HG03575 (cell line): ENCODE measurements around the gene AGAP2.

ENCODE experiments used
- ATAC-seq: cut with Tn5 transposase; IDR thresholded peaks from one replicate; pipeline ENCODE4 v1.9.1; 2021; ENCODE audit not compliant: unreplicated experiment, insufficient number of reproducible peaks, low FRiP score; ENCODE audit errors: extremely low read depth

Gene AGAP2

GRCh38 chr12:57740656-57741412 is 2.3 kb upstream of the AGAP2 start:
- no peak for ATAC-seq

- ATAC-seq: no peak
Measured at GRCh38 chr12:57739914-57740538, 1.5 kb upstream of the AGAP2 start.

GRCh38 chr12:57739387-57739786 is 845 bp upstream of the AGAP2 start:
- ATAC-seq: no peak

- no peak for ATAC-seq
Measured at GRCh38 chr12:57737467-57738460, 778 bp downstream of the AGAP2 start.

- ATAC-seq: no peak
Measured at GRCh38 chr12:57736741-57737466, 1.6 kb downstream of the AGAP2 start.

- ATAC-seq: no peak
Measured at GRCh38 chr12:57735952-57736740, 2.4 kb downstream of the AGAP2 start.

- no peak for ATAC-seq
Measured at GRCh38 chr12:57735198-57735855, 3.2 kb downstream of the AGAP2 start.

GRCh38 chr12:57734591-57734990 is 4.0 kb downstream of the AGAP2 start:
- ATAC-seq: no peak

- no peak for ATAC-seq
Measured at GRCh38 chr12:57733928-57734327, 4.6 kb downstream of the AGAP2 start.

- ATAC-seq: no peak
Measured at GRCh38 chr12:57732726-57733593, 5.6 kb downstream of the AGAP2 start.

GRCh38 chr12:57732270-57732669 is 6.3 kb downstream of the AGAP2 start:
- ATAC-seq: no peak

GRCh38 chr12:57731411-57732080 is 7.0 kb downstream of the AGAP2 start:
- ATAC-seq: no peak

- ATAC-seq: no peak
Measured at GRCh38 chr12:57730336-57731067, 8.0 kb downstream of the AGAP2 start.

- ATAC-seq: no peak
Measured at GRCh38 chr12:57729321-57729844, 9.2 kb downstream of the AGAP2 start.

GRCh38 chr12:57727758-57728395 is 10.7 kb downstream of the AGAP2 start:
- no peak for ATAC-seq
